Naive B cell (primary cell): ENCODE data around the gene PLOD3. TPM values are rescaled to one million over a fixed set of nuclear protein-coding genes. Genes with fewer than 3 reads are reported as not detected.
"Not testable (repeated sequence)": the region's sequence is repeated elsewhere in the genome, so short reads cannot be mapped to it uniquely, and the experiment has no call there.

Experiments used
- ATAC-seq, 2 donors: fragments of 150-1000 bp; cut with Tn5 transposase; 2 replicates each; pipeline ENCODE4 v1.10.0; 2021; ENCODE audit warnings: low read depth in 2 of 2, mild to moderate bottlenecking in 2 of 2, moderate library complexity in 2 of 2
- DNase-seq: peaks from one replicate; pipeline ENCODE4 v3.0.0; 2022
- H3K27ac Mint-ChIP-seq, 6 donors: one replicate each; pipeline ENCODE4 v1.8.0; 2020 to 2022; ENCODE audit warnings: mild to moderate bottlenecking in 6 of 6, mixed read lengths in 6 of 6, moderate library complexity in 5 of 6, inconsistent platforms in 2 of 6
- H3K27me3 Mint-ChIP-seq, 3 donors: one replicate each; pipeline ENCODE4 v1.8.0; 2021 to 2022; ENCODE audit warnings: mixed read lengths in 3 of 3, mild to moderate bottlenecking in 1 of 3
- H3K36me3 Mint-ChIP-seq, 2 donors: one replicate each; pipeline ENCODE4 v1.8.0; 2020 to 2022; ENCODE audit warnings: mixed read lengths in 2 of 2, inconsistent platforms in 1 of 2, mild to moderate bottlenecking in 1 of 2
- H3K4me1 Mint-ChIP-seq, 3 donors: one replicate each; pipeline ENCODE4 v1.8.0; 2020 to 2022; ENCODE audit warnings: mixed read lengths in 3 of 3, inconsistent platforms in 1 of 3, mild to moderate bottlenecking in 1 of 3, moderate library complexity in 1 of 3
- H3K4me3 Mint-ChIP-seq, 8 donors: one replicate each; pipeline ENCODE4 v1.8.0; 2020 to 2022; ENCODE audit warnings: mild to moderate bottlenecking in 8 of 8, mixed read lengths in 8 of 8, moderate library complexity in 8 of 8, inconsistent platforms in 2 of 8
- H3K9me3 Mint-ChIP-seq, 7 donors: one replicate each; pipeline ENCODE4 v1.8.0; 2020 to 2022; ENCODE audit warnings: mixed read lengths in 7 of 7, mild to moderate bottlenecking in 5 of 7, inconsistent platforms in 2 of 7, moderate library complexity in 1 of 7
- polyA plus RNA-seq, 6 donors: library from polyadenylated mRNA; unstranded; fragments of 300-500 nt; fragmentation: Illumina TruSeq; gene quantifications; one replicate each; pipeline ENCODE4 v1.2.3, GENCODE V29; 2021; ENCODE audit warnings: low read depth in 6 of 6

The PLOD3 gene
- polyA plus RNA-seq, 6 donors from 2014 or later = 10.2 to 16.5 (median 10.5) TPM

DNA sequence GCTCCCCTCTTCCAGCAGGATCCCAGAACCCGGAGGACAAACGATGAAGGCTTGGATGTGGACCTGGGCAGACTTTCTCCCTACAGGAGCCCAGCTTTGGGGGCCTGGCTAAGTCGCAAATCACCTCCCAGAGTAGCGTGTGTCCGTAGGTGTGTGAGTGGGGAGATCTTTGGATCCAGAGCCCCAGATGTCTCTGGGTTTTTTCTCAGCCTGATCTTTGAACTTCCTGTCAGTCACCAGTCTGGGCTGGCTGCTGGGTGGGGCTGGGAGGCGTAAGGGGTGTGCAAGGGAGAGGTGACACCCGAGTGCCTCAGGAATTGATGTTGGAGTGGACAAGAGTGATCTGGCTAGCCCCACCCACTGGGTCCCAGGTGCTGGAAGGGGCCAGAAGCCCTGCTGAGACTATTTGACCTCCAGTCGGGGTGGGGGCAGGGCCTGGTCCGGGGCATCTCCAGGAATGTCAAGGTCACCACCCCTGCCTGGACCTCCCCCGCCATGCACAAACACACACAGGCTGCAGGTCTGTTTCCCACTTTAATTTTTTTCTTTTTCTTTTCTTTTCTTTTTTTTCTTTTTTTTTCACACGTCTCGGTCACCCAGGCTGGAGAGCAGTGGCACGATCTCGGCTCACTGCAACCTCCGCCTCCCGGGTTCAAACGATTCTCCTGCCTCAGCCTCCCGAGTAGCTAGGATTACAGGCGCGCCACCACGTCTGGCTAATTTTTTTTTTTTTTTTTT lies 16.4 kb downstream of the PLOD3 start, which contains the start of gene MOGAT3:
Gene MOGAT3 (minus strand): TSS at position 175 of the 738 bp plus-strand sequence. CDS start 182 bp downstream, outside the sequence.
- peak within 1 kb of the TSS in 5 of 8 donors; percentile 22 to 74 (median 48) for H3K4me3 Mint-ChIP-seq
- no peaks in the 10 kb centered on the region for H3K9me3 Mint-ChIP-seq
- peaks cover 0 to 1% of the 10 kb centered on the region in 2 donors for H3K36me3 Mint-ChIP-seq
- no peak for DNase-seq
- no peak for ATAC-seq
- H3K27ac Mint-ChIP-seq = peak within 1 kb of the TSS in 2 of 6 donors; percentile 79 to 89
- peaks cover 14 to 25% (median 23%) of the 10 kb centered on the region in 3 donors for H3K4me1 Mint-ChIP-seq
- peaks cover 0 to 56% (median 33%) of the 10 kb centered on the region in 3 donors for H3K27me3 Mint-ChIP-seq

DNA sequence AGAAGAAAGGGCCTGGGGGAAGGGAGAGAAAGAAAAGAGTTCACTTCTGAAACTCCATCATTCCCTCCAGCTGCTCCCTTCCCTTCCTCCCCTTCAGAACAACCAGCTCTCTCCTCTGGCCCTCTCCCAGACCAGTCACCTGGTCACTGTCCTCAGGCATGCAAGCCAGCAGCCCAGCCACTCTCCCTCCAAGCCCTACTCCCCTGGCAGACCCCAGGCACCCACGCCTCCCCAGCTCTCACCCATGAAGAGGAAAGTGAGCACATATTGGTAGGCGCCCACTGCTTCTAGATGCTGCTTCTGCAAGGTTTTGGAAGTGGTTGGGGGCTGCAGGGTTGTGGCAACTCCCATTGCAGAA lies 16.9 kb downstream of the PLOD3 start:
- H3K36me3 Mint-ChIP-seq = no peaks in the 10 kb centered on the region
- DNase-seq (no peak), ATAC-seq (no peak)

DNA sequence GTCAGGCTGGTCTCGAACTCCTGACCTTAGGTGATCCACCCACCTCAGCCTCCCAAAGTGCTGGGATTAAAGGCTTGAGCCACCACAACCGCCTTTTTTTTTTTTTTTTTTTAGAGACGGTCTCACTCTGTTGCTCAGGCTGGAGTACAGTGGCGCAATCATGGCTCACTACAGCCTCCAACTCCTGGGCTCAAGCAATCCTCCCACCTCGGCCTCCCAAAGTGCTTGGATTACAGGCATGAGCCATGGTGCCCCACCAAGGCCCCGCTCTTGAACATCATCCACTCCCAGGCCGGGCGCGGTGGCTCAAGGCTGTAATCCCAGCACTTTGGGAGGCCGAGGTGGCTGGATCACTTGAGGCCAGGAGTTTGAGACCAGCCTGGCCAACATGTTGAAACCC lies 17.9 kb downstream of the PLOD3 start:
- ATAC-seq, H3K9me3 Mint-ChIP-seq, H3K36me3 Mint-ChIP-seq, DNase-seq, H3K4me3 Mint-ChIP-seq, H3K27ac Mint-ChIP-seq: not testable (repeated sequence)
- peaks cover 14 to 25% (median 23%) of the 10 kb centered on the region in 3 donors for H3K4me1 Mint-ChIP-seq
- H3K27me3 Mint-ChIP-seq = peaks cover 0 to 64% (median 33%) of the 10 kb centered on the region in 3 donors

More for the DNA sequence above, 16.9 kb downstream of the PLOD3 start:
- Mint-ChIP-seq H3K4me1 (peaks cover 14 to 25% (median 23%) of the 10 kb centered on the region in 3 donors), H3K9me3 (no peaks in the 10 kb centered on the region), H3K4me3 (peak overlapping the region in 1 of 8 donors; percentile 54), H3K27ac (peak overlapping the region in 1 of 6 donors; percentile 79), H3K27me3 (peaks cover 0 to 60% (median 33%) of the 10 kb centered on the region in 3 donors)

DNA sequence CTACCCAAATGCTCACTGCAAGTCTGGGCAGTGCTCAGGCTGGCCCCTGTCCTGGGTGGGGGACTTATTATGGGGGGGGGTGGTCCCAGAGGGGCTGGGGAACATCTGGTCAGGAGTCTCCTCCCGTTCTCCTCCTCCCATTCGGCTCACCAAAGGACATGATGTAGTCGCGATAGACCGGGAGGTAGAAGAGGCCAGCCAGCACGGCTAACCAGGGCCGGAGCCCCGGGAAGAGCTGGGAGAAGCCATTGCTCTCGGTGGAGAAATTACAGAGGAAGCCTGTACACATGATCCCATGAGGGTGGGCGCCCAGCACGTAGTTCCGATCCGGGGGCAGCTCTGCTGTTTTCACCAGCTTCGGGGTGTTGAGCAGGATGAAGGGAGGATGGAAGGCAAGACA lies 18.9 kb downstream of the PLOD3 start:
- DNase-seq (no peak), ATAC-seq (no peak)
- Mint-ChIP-seq H3K9me3 (no peaks in the 10 kb centered on the region), H3K4me1 (peaks cover 11 to 17% (median 15%) of the 10 kb centered on the region in 3 donors), H3K4me3 (peak overlapping the region in 1 of 8 donors; percentile 44), H3K36me3 (no peaks in the 10 kb centered on the region), H3K27ac (no peak overlapping the region), H3K27me3 (peaks cover 0 to 56% (median 27%) of the 10 kb centered on the region in 3 donors)

DNA sequence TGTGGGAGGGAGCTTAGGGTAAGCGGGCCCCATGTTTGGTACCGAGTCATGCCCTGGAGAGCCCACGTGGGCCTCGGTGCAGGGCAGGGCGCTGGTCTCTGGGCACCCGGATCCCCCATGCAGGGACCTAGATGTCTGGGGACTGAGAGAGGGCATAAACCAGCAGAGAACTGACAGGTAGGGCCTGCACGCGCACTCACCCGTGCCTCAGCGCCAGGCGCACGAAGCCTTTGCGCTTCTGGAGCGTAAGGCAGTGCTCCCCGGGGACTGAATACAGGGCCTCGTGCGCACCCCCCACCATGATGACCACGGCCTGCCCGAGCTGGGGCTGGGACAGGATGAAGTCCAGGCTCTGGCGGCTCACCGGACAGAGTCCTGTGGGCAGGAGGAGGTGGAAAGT lies 19.4 kb downstream of the PLOD3 start:
- Mint-ChIP-seq H3K36me3 (no peaks in the 10 kb centered on the region), H3K27ac (no peak overlapping the region), H3K4me3 (no peak overlapping the region), H3K27me3 (peaks cover 0 to 54% (median 23%) of the 10 kb centered on the region in 3 donors), H3K4me1 (peaks cover 9 to 17% (median 11%) of the 10 kb centered on the region in 3 donors), H3K9me3 (no peaks in the 10 kb centered on the region)
- DNase-seq = no peak
- no peak for ATAC-seq

DNA sequence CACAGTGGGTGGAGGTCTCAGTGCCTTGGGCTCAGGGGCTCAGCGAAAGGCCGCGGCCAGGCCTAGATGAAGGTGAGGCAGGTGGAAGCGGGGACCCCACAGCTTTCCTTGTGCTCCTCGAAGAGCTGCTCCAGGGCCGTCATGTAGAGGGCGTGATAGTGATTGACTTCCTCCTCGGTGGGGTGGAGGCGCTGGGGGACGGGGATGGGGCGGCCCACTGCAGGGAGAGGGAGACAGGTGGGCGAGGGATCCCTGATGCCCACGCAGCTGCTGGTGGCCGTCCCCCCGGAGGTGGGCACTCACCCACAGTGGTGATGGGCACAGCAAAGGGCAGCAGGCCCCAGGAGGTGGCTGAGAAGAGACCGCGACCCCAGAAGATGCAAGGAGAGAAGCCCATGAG lies 21.5 kb downstream of the PLOD3 start:
- Mint-ChIP-seq H3K27ac (no peak overlapping the region), H3K9me3 (peaks cover 0 to 1% (median 0%) of the 10 kb centered on the region in 7 donors), H3K4me3 (no peak overlapping the region), H3K27me3 (peaks cover 4 to 36% (median 10%) of the 10 kb centered on the region in 3 donors), H3K4me1 (peaks cover 4 to 8% (median 6%) of the 10 kb centered on the region in 3 donors), H3K36me3 (no peaks in the 10 kb centered on the region)
- ATAC-seq (no peak), DNase-seq (no peak)

DNA sequence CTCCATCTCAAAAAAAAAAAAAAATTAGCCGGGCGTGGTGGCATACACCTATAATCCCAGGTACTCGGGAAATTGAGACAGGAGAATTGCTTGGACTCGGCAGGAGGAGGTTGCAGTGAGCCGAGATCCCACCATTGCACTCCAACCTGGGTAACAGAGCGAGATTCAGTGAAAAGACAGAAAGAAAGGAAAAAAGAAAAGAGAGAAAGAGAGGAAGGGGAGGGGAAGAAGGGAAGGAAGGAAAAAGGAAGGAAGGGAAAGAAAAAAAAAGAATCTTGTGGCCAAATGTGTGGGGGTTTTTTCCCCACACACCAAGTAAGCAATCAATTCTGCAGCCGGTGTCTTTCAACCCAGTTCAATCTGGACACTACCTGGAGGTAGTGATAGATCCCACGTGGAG lies 28.3 kb downstream of the PLOD3 start:
- H3K9me3 Mint-ChIP-seq = peaks cover 0 to 2% (median 0%) of the 10 kb centered on the region in 7 donors
- no peak for DNase-seq
- no peak overlapping the region for H3K4me3 Mint-ChIP-seq
- no peak for ATAC-seq
- H3K27ac Mint-ChIP-seq = peak overlapping the region in 1 of 6 donors; percentile 64
- H3K36me3 Mint-ChIP-seq = no peaks in the 10 kb centered on the region
- peaks cover 0 to 5% (median 3%) of the 10 kb centered on the region in 3 donors for H3K4me1 Mint-ChIP-seq
- H3K27me3 Mint-ChIP-seq = peaks cover 17 to 22% (median 21%) of the 10 kb centered on the region in 3 donors

DNA sequence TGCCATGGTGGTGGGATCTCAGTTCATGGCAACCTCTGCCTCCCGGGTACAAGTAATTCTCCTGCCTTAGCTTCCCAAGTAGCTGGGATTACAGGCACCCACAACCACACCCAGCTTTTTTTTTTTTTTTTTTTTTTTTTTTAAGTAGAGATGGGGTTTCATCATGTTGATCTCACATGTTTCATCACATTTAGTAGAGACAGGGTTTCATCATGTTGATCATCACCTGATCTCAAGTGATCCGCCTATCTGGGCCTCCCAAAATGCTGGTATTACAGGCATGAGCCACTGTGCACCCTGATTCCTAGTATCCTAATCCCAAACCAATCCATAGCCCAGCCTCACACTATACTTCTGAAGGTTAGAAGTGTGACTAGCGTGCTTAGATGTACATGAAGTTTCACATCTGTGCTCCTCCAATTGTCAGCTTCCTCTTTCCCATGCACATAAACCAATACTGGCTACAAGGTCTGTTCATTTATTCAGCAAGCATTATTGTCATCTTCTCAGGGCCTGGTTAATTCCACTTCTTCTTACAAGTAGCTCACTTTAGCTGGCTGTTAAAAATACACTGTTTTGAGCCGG lies 30.4 kb downstream of the PLOD3 start:
- Mint-ChIP-seq H3K4me3 (no peak overlapping the region), H3K27me3 (peaks cover 23 to 32% (median 30%) of the 10 kb centered on the region in 3 donors), H3K4me1 (peaks cover 0 to 8% (median 0%) of the 10 kb centered on the region in 3 donors), H3K9me3 (peaks cover 0 to 9% (median 0%) of the 10 kb centered on the region in 7 donors), H3K36me3 (peaks cover 0 to 5% of the 10 kb centered on the region in 2 donors), H3K27ac (peak overlapping the region in 1 of 6 donors; percentile 75)
- ATAC-seq = peak; percentile 46 to 57
- DNase-seq = no peak

DNA sequence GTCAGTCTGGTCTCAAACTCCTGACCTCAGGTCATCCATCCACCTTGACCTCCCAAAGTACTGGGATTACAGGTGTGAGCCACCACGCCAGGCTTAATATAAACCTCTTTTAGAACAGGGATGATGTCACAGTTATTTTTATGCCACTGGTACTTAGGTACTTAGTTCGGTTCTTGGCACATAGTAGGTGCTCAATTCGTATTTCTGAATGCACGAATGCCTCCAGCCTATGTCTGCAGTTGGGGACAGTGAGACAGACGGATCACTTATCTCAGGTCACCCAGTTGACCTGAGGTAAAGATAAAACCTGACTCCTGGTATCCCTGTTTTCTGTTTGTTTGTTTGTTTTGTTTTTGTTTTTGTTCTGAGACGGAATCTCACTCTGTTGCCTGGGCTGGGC lies 31.2 kb downstream of the PLOD3 start:
- H3K9me3 Mint-ChIP-seq = peaks cover 0 to 9% (median 0%) of the 10 kb centered on the region in 7 donors
- ATAC-seq = no peak
- no peak overlapping the region for H3K27ac Mint-ChIP-seq
- H3K36me3 Mint-ChIP-seq = peaks cover 0 to 5% of the 10 kb centered on the region in 2 donors
- H3K4me1 Mint-ChIP-seq = peaks cover 0 to 8% (median 0%) of the 10 kb centered on the region in 3 donors
- no peak overlapping the region for H3K4me3 Mint-ChIP-seq
- no peak for DNase-seq
- H3K27me3 Mint-ChIP-seq = peaks cover 24 to 37% (median 34%) of the 10 kb centered on the region in 3 donors

DNA sequence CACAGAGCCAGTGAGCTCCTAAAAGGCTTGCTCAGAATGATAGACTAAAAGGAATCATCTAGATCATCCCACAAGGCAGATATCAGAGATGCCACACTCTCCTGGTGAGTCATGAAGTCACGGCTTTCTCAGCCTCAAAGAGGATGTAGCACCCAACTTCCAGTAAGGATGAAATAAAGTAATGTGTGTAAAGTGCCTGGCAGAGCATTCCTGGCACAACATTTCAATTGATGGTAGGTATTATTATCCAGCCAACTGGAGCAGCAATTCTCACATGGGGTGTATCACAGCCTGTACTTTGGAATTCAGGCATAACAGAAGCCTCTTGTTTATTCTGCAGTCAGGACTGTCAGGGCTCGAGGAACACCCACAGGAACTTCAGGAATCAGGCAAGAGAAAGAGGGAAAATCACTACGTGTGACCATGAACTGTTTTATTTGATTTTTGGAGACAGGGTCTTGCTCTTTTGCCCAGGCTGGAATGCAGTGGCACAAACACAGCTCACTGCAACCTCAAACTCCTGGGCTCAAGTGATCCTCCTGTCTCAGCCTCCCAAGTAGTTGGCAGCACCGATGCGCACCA lies 32.0 kb downstream of the PLOD3 start:
- ATAC-seq = no peak
- H3K27ac Mint-ChIP-seq = no peak overlapping the region
- H3K36me3 Mint-ChIP-seq = peaks cover 0 to 5% of the 10 kb centered on the region in 2 donors
- peaks cover 29 to 45% (median 43%) of the 10 kb centered on the region in 3 donors for H3K27me3 Mint-ChIP-seq
- peaks cover 0 to 15% (median 4%) of the 10 kb centered on the region in 3 donors for H3K4me1 Mint-ChIP-seq
- H3K9me3 Mint-ChIP-seq = peaks cover 0 to 12% (median 0%) of the 10 kb centered on the region in 7 donors
- H3K4me3 Mint-ChIP-seq = no peak overlapping the region
- no peak for DNase-seq

DNA sequence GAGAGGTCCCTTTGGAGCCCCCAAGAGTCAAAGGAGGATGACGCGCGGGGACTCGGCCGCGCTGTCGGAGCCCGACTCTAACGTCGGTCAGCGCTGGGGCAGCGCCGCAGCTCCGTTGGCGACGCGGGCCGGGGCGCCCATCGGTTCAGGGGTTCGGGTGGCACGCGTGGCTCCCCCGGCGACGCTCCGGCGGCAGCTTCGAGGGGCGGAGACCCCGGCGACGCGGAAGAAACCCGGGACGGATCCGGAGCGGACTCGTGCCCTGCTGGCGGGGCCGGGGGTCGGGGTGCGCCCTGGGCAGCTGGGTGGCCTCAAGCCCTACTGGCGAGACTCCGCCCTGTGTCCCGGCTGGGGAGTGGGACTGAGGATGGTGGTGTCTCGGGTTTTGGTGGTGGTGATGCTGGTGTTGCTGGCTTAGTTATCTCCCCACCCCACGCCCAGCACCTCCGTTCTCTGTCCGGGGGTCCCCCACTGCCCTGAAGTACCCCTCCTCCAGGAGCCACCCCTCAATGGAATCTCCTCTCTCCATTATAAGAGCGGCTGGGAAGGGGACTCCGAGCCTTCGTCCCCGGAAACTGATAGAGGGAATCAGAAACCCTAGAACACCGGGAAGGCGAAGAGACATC lies 37.1 kb downstream of the PLOD3 start, which contains the start of gene NAT16:
Gene NAT16 (minus strand): TSS at position 164 of the 626 bp plus-strand sequence. CDS start 5,486 bp downstream, outside the sequence.
- Mint-ChIP-seq H3K27ac (peak within 1 kb of the TSS in 1 of 6 donors; percentile 7), H3K27me3 (peaks cover 52 to 81% (median 78%) of the 10 kb centered on the region in 3 donors), H3K36me3 (peaks cover 0 to 5% of the 10 kb centered on the region in 2 donors), H3K4me3 (peak within 1 kb of the TSS in 7 of 8 donors; percentile 55 to 84 (median 71)), H3K4me1 (peaks cover 6 to 25% (median 23%) of the 10 kb centered on the region in 3 donors), H3K9me3 (peaks cover 0 to 12% (median 0%) of the 10 kb centered on the region in 7 donors)
- ATAC-seq (no peak), DNase-seq (no peak)

DNA sequence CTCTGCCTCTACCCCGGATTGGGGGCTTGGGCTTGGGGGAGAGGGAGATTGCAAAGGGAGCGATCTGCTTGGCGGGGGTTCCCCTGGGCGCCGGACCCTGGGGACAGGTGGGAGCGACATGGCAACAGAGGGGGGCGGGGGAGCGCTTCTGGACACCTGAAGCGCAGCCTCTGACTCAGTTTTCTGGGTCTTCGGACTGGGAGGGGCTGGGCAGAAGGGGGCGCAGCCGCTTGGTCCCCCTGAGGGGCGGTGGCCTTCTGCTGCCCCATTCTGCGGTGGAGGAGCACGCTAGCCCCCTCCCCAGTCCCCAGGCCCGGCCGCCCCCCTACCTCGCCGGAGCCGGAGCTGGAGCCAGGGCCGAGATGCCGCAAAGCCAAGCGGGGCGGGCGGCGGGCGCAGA lies 37.7 kb downstream of the PLOD3 start:
- no peak for DNase-seq
- peaks cover 0 to 12% (median 0%) of the 10 kb centered on the region in 7 donors for H3K9me3 Mint-ChIP-seq
- H3K4me1 Mint-ChIP-seq = peaks cover 6 to 25% (median 23%) of the 10 kb centered on the region in 3 donors
- no peak for ATAC-seq
- H3K4me3 Mint-ChIP-seq = peak overlapping the region in 5 of 8 donors; percentile 2 to 71 (median 49)
- H3K36me3 Mint-ChIP-seq = peaks cover 0 to 5% of the 10 kb centered on the region in 2 donors
- H3K27me3 Mint-ChIP-seq = peaks cover 53 to 82% (median 78%) of the 10 kb centered on the region in 3 donors
- peak overlapping the region in 1 of 6 donors; percentile 7 for H3K27ac Mint-ChIP-seq
